ENCODE data around the gene LGR4. TPM values are rescaled to one million over a fixed set of nuclear protein-coding genes. Genes with fewer than 3 reads are reported as not detected.

LGR4 gene
- total and polyA plus RNA-seq, 2 of the 13 experiments (the other 11 are each of a cell fraction or from before 2014, with no cell fraction given), result 42.1 to 68.7 TPM

DNA sequence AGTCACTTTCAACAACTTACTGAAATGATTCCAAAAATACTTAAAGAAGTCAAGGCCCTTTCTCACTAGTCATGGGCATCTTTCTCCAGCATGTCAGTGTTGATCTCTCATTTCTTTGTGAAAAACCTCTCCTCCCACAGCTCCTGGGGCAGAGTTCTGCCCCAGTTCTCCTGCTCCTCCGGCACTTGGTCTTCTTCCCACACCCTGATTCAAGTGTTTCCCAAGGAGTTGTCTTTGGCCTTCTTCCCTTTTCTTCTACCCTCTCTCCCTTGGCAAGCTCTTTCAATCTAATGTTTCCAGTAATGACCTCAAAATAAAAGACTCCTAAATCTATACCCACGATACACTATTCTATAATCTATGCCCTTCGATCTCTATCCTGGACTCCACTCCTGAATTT, 67.5 kb downstream of the LGR4 start (continued):
- TF ChIP-seq ZBTB40 (IDR thresholded peaks at IDR 0.05), result no peak
- no peak for TF ChIP-seq ZBTB40 (CRISPR knock-in tag; IDR thresholded peaks at IDR 0.05)
- no peak for TF ChIP-seq NONO (IDR thresholded peaks at IDR 0.05)
- no peak for TF ChIP-seq NONO (CRISPR knock-in tag; conservative IDR thresholded peaks at IDR 0.05)
- no peak for TF ChIP-seq RBM39 (IDR thresholded peaks at IDR 0.05; ENCODE audit: low read depth, low read length, poor library complexity, severe bottlenecking)
- TF ChIP-seq ZNF615 (CRISPR knock-in tag; IDR thresholded peaks at IDR 0.05; ENCODE audit: borderline replicate concordance), result no peak
- no peak for TF ChIP-seq ZNF567 (CRISPR knock-in tag; IDR thresholded peaks at IDR 0.05; ENCODE audit: borderline replicate concordance)
- no peak for TF ChIP-seq ZSCAN5A (CRISPR knock-in tag; IDR thresholded peaks at IDR 0.05; ENCODE audit: borderline replicate concordance)
- TF ChIP-seq, protein P1, sequence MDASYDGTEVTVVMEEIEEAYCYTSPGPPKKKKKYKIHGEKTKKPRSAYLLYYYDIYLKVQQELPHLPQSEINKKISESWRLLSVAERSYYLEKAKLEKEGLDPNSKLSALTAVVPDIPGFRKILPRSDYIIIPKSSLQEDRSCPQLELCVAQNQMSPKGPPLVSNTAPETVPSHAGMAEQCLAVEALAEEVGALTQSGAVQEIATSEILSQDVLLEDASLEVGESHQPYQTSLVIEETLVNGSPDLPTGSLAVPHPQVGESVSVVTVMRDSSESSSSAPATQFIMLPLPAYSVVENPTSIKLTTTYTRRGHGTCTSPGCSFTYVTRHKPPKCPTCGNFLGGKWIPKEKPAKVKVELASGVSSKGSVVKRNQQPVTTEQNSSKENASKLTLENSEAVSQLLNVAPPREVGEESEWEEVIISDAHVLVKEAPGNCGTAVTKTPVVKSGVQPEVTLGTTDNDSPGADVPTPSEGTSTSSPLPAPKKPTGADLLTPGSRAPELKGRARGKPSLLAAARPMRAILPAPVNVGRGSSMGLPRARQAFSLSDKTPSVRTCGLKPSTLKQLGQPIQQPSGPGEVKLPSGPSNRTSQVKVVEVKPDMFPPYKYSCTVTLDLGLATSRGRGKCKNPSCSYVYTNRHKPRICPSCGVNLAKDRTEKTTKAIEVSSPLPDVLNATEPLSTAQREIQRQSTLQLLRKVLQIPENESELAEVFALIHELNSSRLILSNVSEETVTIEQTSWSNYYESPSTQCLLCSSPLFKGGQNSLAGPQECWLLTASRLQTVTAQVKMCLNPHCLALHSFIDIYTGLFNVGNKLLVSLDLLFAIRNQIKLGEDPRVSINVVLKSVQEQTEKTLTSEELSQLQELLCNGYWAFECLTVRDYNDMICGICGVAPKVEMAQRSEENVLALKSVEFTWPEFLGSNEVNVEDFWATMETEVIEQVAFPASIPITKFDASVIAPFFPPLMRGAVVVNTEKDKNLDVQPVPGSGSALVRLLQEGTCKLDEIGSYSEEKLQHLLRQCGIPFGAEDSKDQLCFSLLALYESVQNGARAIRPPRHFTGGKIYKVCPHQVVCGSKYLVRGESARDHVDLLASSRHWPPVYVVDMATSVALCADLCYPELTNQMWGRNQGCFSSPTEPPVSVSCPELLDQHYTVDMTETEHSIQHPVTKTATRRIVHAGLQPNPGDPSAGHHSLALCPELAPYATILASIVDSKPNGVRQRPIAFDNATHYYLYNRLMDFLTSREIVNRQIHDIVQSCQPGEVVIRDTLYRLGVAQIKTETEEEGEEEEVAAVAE (CRISPR knock-in tag; IDR thresholded peaks at IDR 0.05; ENCODE audit: borderline replicate concordance), result no peak
- no peak for TF ChIP-seq ZFP41 (CRISPR knock-in tag; IDR thresholded peaks at IDR 0.05; ENCODE audit: borderline replicate concordance)
- no peak for TF ChIP-seq FOSL2 (CRISPR knock-in tag; IDR thresholded peaks at IDR 0.05)
- TF ChIP-seq ZNF205 (CRISPR knock-in tag; IDR thresholded peaks at IDR 0.05), result no peak

Measured in HepG2 (cell line).